NCI-H2081 (cell line): ENCODE results near the gene HIBCH.
"Not testable (repeated sequence)": the region's sequence is repeated elsewhere in the genome, so short reads cannot be mapped to it uniquely, and the experiment has no call there.

Experiments used
- DNase-seq, 2 experiments: peaks; one replicate each; lab custom pipeline; 2025; lab: John Stamatoyannopoulos, UW

The HIBCH gene

GRCh38 chr2:190343089-190343535, 23.5 kb upstream of the HIBCH start:
- no peak for DNase-seq

DNA sequence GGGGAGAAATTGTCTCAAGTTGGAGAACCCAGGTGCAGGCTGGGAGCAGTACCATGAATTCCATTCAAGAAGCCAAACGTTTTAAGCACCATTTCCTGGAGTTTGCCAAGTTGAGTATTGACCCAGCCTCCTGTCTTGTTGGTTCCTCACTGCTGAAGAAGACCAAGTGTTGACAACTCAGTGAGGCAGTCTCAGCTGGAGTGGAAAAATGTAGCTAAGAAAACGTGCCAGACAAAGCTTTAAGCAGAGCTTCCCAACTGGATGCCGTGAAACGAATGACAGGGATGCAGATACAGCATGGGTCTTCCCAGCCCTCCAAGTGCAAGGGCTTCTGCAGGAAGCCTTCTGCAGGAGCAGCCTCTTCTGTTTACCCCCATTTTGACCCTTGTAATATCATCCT, 23.0 kb upstream of the HIBCH start:
- no peak for DNase-seq

- DNase-seq: peak; percentile 7 to 46
These were observed 20.7 kb upstream of the HIBCH start for GRCh38 chr2:190340369-190340768.

DNA sequence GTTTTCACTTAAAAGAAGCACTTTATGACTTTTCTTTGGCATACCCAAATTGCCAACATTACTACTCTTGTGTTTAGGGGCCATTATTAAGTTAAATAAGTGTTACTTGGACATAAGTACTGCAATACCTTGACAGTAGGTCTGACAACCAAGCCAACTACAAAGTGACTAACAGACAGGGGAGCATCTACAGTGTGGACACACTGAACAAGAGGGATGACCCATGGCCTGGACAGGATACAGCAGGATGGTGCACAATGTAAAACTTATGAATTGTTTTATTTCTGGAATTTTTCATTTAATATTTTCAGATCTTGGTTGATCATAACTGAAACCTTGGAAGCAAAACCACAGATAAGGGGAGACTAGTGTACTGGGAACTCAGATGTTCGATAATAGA, 19.8 kb upstream of the HIBCH start:
- no peak for DNase-seq

DNA sequence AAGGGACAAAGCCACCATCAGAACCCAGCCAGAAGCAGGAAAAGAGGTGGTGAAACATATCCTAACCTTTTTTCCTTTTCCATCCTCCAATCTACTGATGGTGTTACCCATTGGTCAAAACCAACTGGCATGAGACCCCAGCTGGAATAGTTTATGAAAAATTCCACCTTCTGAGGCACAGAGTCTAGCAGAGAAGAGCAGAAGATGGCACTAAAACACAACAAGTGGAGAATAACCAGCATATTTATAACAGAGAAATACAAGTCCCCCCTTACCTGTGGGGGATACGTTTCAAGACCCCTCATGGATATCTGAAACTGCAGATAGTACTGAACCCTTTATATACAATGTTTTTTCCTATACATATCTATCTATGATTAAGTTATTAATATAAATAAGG, 18.8 kb upstream of the HIBCH start:
- DNase-seq: no peak

DNA sequence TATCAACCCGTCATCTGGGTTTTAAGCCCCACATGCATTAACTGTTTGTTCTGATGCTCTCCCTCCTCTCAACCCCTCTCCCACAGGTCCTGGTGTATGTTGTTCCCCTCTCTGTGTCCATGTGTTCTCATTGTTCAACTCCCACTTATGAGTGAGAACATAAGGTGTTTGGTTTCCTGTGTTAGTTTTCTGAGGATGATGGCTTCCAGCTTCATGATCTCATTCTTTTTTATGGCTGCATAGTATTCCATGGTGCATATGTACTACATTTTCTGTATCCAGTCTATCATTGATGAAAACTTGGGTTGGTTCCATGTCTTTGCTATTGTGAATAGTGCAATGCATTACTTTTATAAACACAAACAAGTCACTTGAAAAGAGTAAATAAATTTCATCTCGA, 16.8 kb upstream of the HIBCH start:
- no peak for DNase-seq

DNA sequence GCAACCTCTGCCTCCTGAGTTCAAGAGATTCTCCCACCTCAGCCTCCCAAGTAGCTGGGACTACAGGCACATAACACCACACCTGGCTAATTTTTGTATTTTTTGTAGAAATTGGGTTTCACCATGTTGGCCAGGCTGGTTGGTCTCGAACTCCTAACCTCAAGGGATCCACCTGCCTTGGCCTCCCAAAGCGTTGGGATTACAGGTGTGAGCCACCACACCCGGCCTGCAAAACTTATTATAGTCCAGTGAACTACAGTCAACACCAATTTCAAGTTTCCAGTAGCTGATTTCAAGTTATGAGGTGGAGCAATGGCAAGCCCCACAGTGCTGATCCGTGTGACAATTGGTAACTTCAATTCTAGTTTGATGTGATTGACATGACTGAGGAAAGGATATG, 16.0 kb upstream of the HIBCH start:
- DNase-seq: not testable (repeated sequence)

- DNase-seq: no peak
These were observed 15.6 kb upstream of the HIBCH start for GRCh38 chr2:190335225-190335559.

GRCh38 chr2:190334479-190335224, 15.0 kb upstream of the HIBCH start:
- DNase-seq: no peak

- DNase-seq: no peak
These were observed 14.3 kb upstream of the HIBCH start for GRCh38 chr2:190333928-190334327.

DNA sequence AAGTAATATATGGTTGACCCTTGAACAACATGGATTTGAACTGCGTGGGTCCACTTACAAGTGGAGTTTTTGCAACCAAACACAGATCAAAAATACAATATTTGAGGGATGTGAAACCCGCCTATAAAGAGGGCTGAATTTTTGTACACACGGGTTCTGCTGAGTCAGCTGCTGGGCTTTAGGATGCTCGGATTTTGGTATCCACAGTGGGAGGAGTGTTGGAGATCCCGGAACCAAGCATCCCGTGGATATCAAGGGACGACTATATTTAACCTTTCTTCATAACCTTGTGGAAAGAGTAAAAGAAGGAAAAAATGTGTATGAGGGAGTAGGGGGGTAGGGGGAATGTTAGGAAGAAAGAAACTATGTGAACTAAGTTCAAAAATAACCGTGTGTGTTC, 13.8 kb upstream of the HIBCH start:
- no peak for DNase-seq

- DNase-seq: peak in 1 of 2 experiments; percentile 9
These were observed 9.0 kb upstream of the HIBCH start for GRCh38 chr2:190328573-190329147.

GRCh38 chr2:190327867-190328572, 8.4 kb upstream of the HIBCH start:
- DNase-seq: no peak

DNA sequence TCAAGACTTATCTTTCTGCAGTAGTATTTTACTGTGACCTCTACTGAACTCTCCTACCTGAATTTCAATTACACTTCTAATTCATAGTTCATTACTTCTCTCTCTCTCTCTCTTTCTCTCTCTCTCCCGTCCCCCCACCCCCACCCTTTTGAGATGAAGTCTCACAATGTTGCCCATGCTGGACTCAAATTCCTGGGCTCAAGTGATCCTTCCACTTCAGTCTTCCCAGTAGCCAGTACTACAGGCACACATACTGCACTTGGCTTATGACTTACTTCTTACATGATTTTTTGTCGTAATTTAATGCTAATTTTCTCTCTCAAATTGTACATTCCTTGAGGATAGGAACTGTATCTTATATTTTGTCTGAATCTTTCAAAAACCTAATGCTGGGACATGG, 6.0 kb upstream of the HIBCH start:
- no peak for DNase-seq

DNA sequence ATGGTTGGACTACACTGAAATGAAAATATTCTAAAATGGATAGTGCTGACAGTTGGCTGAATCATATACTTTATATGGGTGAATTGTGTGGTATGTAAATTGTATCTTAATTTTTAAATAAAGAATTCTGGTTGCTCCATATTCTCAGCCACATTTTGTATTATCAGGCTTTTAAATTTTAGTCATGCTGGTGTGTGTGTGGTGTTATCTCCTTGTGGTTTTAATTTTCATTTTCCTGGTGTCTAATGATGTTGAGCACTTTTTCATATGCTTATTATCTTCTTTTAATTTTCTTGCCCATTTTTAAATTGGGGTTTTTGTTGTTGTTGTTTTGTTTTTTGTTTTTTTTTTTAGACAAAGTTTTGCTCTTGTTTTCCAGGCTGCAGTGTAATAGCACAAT, 3.8 kb upstream of the HIBCH start:
- no peak for DNase-seq

GRCh38 chr2:190320696-190321095, 1.1 kb upstream of the HIBCH start:
- no peak for DNase-seq

DNA sequence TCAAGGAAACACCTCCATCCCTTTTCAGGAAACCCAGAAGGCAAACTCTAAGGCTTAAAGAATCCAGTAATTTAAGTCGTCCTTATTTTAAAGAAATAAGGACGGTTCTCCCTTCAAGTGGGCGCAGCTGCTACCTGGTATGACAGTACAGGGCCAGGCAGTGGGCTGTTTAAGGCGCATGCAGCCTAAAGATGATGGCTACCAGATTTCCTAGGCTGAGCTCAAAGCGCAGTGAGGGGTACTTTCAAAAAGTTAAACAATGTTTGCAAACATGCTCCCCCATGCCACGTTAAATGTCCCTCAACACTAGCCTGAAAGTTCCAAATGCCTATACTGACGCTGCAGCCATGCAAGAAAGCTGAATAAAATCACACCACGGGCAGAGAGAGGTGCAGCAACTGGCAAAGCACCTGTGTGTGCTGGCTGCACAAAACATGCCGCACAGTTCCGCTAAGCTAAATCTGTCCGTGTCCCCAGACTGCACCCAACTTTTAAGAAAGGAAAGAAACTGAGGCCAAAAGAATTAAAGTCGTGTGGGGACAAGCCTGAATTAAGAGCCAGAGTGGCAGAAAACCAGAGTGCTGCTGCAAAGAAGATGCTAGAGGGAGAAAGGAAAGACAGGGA, 583 bp downstream of the HIBCH start:
- no peak for DNase-seq

GRCh38 chr2:190318514-190318913, 1.1 kb downstream of the HIBCH start:
- DNase-seq: no peak

DNA sequence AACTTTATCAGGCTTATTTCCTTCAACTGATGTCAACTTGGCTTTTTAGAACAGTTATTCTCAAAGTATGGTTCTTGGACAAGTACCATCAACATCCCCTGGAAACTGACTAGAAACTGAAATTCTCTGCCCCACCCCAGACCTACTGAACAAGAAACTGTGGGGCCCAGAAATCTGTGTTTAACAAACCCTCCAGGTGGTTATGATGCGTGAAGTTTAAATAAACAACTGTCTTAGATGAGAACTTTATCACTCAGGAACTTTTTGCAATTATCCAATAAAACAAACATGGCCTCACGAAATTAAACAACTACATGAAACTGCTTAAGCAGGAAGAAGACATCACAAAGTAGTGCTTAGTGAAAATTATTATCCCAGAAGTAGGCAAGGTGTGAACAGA, 4.4 kb downstream of the HIBCH start:
- no peak for DNase-seq

DNA sequence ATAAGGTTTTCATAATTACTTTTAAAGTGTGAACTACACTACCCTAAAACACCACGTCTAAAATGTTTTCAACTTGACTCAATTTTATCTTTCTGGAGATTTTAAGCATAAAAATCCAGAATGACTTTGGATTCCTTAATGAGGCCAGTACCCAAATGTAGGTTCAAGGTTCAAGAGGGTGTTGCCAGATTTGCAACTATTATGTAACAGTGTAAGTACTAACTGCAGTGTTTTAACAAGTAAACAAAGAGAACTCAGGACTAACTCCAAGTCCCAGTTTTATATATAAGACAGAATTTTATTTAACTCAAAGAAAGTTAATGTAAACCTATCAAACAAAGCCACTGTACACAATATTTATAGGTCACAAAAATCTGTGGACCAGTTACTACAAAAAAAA, 5.7 kb downstream of the HIBCH start:
- DNase-seq: no peak

DNA sequence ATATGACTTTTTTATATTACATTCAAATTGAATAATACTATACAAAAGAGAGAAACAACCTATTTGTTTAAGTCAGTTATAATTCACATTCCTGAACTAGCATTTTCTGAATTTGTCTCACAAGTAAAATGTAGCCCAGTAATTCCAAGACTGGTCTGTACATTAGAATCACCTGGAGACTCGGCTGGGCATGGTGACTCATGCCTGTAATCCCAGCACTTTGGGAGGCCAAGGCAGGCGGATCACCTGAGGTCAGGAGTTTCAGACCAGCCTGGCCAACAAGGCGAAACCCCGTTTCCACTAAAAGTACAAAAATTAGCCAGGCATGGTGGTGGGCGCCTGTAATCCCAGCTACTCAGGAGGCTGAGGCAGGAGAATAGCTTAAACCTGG, 7.0 kb downstream of the HIBCH start:
- not testable (repeated sequence) for DNase-seq

GRCh38 chr2:190311893-190312634, 7.6 kb downstream of the HIBCH start:
- no peak for DNase-seq
